MM.1S (cell line): ENCODE measurements around the gene GDF7.

Experiments
- EZH2 ChIP-seq: fragments of 300-600 bp; sonication (generic); optimal IDR thresholded peaks from 2 replicates; pipeline ENCODE3; 2017; ENCODE audit warnings: low read depth, mild to moderate bottlenecking, antibody characterized with exemption, low read length, mixed read lengths
- TF ChIP-seq, protein P1 (sequence below): fragments of 300-600 bp; sonication (generic); IDR thresholded peaks from 2 replicates; pipeline ENCODE4 v1.5.1; 2016; ENCODE audit warnings: antibody characterized with exemption, low read length, mixed read lengths

DNA sequence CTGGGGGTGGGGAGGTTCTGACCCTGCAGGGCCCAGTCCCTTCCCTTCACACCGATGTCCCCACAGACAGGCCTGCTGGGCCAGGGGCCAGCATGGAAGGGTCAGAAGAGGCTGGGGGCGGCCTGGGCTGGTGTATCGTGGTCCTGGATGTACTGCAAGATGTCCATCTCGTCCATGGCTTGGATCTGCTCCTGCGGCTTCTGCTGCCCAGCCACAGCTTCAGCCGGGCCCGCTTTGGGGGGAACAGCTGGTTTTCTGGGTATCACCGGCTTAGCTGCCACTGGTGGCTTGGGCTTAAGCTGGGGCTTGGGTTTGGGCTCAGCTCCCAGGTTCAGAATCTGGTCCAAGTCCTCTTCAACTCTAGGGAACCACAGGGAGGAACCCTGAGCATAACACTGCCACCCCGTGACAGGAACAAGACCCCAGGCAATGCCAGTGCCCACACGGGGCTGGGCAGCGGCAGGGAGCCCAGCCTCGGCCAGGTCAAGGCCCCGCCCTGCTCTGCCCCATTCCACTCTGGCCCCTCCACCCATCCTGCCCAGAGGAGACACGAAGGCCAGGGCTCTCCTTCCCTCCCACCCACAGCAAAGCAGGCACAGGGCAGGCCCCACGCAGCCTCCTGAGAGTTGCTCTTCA lies 47.9 kb upstream of the GDF7 start:
- TF ChIP-seq EZH2, result no peak
- TF ChIP-seq, protein P1, sequence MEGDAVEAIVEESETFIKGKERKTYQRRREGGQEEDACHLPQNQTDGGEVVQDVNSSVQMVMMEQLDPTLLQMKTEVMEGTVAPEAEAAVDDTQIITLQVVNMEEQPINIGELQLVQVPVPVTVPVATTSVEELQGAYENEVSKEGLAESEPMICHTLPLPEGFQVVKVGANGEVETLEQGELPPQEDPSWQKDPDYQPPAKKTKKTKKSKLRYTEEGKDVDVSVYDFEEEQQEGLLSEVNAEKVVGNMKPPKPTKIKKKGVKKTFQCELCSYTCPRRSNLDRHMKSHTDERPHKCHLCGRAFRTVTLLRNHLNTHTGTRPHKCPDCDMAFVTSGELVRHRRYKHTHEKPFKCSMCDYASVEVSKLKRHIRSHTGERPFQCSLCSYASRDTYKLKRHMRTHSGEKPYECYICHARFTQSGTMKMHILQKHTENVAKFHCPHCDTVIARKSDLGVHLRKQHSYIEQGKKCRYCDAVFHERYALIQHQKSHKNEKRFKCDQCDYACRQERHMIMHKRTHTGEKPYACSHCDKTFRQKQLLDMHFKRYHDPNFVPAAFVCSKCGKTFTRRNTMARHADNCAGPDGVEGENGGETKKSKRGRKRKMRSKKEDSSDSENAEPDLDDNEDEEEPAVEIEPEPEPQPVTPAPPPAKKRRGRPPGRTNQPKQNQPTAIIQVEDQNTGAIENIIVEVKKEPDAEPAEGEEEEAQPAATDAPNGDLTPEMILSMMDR, result no peak
